ENCODE results near the gene SPC25.

SPC25 gene

DNA sequence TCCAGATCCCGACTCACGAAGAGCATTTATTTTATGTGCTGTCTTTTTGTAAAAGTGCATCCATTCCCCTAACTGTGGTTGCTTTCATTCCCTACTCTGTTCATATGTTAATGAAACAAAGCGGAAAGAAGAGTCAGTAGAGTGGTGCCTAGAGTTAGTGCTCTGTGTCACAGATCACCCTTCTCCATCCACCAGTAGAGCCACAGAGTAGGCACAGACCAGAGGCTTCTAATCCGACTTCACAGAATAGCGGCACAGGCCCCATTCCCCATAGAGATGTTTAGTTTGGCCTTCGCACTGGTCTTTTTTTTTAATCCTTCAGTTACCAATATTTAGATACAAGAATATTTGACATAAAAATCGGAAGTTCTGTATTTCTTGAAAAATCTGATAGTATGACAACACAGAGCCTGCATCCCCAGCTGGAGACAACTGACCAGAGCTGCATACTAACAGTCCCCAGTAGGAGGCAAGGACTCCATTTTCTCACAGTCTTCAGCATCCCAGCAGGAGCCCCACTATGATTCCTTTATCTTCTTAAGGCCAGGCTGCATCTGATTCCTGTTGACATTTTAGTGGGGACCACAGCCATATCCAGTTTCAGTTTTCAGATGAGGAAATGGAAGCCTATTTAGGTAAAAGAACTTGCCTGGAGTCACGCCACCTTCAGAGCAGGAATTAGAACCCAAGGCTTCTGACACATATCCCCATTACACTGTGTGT, 17.9 kb upstream of the SPC25 start:
- no peaks in the 10 kb centered on the region for H4K20me1 ChIP-seq (ENCODE audit: insufficient read depth, low read length)
- H3K9me3 ChIP-seq (ENCODE audit: insufficient read depth, low read length, severe bottlenecking), result no peaks in the 10 kb centered on the region
- no peak overlapping the region for H3K4me3 ChIP-seq (ENCODE audit: low read depth in 1 of 2, low read length in 2 of 2)
- H3K79me2 ChIP-seq (ENCODE audit: insufficient read depth, low read length), result no peaks in the 10 kb centered on the region
- no peaks in the 10 kb centered on the region for H3K4me1 ChIP-seq (ENCODE audit: insufficient read depth, low read length)
- no peaks in the 10 kb centered on the region for H3K36me3 ChIP-seq (ENCODE audit: insufficient read depth, low read length)
- ATAC-seq (ENCODE audit: insufficient read depth, low read depth), result no peak
- no peak overlapping the region for H3K9ac ChIP-seq (ENCODE audit: low read depth, low read length)
- TF ChIP-seq EZH2 (IDR thresholded peaks at IDR 0.05; ENCODE audit: borderline replicate concordance, low read depth, low read length, severe bottlenecking), result no peak
- TF ChIP-seq, protein P1, sequence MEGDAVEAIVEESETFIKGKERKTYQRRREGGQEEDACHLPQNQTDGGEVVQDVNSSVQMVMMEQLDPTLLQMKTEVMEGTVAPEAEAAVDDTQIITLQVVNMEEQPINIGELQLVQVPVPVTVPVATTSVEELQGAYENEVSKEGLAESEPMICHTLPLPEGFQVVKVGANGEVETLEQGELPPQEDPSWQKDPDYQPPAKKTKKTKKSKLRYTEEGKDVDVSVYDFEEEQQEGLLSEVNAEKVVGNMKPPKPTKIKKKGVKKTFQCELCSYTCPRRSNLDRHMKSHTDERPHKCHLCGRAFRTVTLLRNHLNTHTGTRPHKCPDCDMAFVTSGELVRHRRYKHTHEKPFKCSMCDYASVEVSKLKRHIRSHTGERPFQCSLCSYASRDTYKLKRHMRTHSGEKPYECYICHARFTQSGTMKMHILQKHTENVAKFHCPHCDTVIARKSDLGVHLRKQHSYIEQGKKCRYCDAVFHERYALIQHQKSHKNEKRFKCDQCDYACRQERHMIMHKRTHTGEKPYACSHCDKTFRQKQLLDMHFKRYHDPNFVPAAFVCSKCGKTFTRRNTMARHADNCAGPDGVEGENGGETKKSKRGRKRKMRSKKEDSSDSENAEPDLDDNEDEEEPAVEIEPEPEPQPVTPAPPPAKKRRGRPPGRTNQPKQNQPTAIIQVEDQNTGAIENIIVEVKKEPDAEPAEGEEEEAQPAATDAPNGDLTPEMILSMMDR (IDR thresholded peaks at IDR 0.05; ENCODE audit: borderline replicate concordance, extremely low read depth, low read length, poor library complexity, severe bottlenecking), result no peak
- no peak overlapping the region for H2AFZ ChIP-seq (ENCODE audit: low read depth, low read length)
- no peak for DNase-seq
- no peak overlapping the region for H3K4me2 ChIP-seq (ENCODE audit: insufficient read depth, low read length)
- H3K27me3 ChIP-seq (ENCODE audit: insufficient read depth, low read length, poor library complexity), result peaks cover 3% of the 10 kb centered on the region
- no peak overlapping the region for H3K27ac ChIP-seq (ENCODE audit: low read length)

DNA sequence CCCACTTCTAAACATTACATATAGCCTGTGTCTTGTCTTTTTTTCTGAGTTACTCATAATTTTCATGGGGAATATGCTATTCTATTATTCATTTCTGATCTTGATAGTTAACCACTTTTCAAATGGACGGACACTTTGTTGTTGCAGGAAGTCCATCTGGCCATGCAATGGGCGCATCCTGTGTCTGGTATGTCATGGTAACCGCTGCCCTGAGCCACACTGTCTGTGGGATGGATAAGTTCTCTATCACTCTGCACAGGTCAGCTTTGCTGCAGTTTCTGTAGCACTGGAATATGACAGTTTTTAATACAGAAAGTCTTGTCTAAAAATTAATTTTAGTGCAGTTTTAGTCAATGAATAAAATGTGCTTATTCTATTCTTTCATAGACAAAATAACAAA, 14.1 kb upstream of the SPC25 start:
- H3K27me3 ChIP-seq (ENCODE audit: insufficient read depth, low read length, poor library complexity), result peaks cover 3% of the 10 kb centered on the region
- ATAC-seq (ENCODE audit: insufficient read depth, low read depth), result no peak

DNA sequence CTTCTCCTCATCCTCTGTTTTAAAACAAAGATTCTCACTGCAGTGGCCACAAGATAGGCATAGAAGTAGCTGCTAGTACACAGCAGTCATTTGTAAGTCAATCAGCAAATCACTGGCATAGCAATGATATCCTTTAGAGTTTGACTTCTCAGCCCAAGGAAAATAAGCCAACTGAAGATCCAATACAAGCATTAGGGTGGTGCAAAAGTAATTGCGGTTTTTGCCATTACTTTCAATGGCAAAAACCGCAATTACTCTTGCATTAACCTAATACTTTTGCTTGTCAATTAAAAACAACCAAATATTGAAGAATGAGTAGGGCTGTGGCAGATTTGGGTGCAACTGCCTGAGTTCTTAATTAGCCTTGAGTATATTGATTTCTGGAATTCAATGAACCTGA, 13.7 kb upstream of the SPC25 start:
- Histone ChIP-seq H3K9me3 (ENCODE audit: insufficient read depth, low read length, severe bottlenecking) (no peaks in the 10 kb centered on the region), H3K27ac (ENCODE audit: low read length) (no peak overlapping the region), H4K20me1 (ENCODE audit: insufficient read depth, low read length) (no peaks in the 10 kb centered on the region), H3K4me3 (ENCODE audit: low read depth in 1 of 2, low read length in 2 of 2) (no peak overlapping the region), H2AFZ (ENCODE audit: low read depth, low read length) (no peak overlapping the region), H3K79me2 (ENCODE audit: insufficient read depth, low read length) (no peaks in the 10 kb centered on the region), H3K27me3 (ENCODE audit: insufficient read depth, low read length, poor library complexity) (peaks cover 3% of the 10 kb centered on the region), H3K4me2 (ENCODE audit: insufficient read depth, low read length) (no peak overlapping the region), H3K36me3 (ENCODE audit: insufficient read depth, low read length) (no peaks in the 10 kb centered on the region), H3K9ac (ENCODE audit: low read depth, low read length) (no peak overlapping the region), H3K4me1 (ENCODE audit: insufficient read depth, low read length) (no peaks in the 10 kb centered on the region)
- DNase-seq, result no peak
- no peak for TF ChIP-seq EZH2 (IDR thresholded peaks at IDR 0.05; ENCODE audit: borderline replicate concordance, low read depth, low read length, severe bottlenecking)
- TF ChIP-seq, protein P1 (IDR thresholded peaks at IDR 0.05; ENCODE audit: borderline replicate concordance, extremely low read depth, low read length, poor library complexity, severe bottlenecking), result no peak
- ATAC-seq (ENCODE audit: insufficient read depth, low read depth), result no peak

More for the DNA sequence above, 14.1 kb upstream of the SPC25 start:
- no peak overlapping the region for H3K9ac ChIP-seq (ENCODE audit: low read depth, low read length)
- DNase-seq, result no peak
- no peak overlapping the region for H2AFZ ChIP-seq (ENCODE audit: low read depth, low read length)
- H3K36me3 ChIP-seq (ENCODE audit: insufficient read depth, low read length), result no peaks in the 10 kb centered on the region
- TF ChIP-seq EZH2 (IDR thresholded peaks at IDR 0.05; ENCODE audit: borderline replicate concordance, low read depth, low read length, severe bottlenecking), result no peak
- TF ChIP-seq, protein P1 (IDR thresholded peaks at IDR 0.05; ENCODE audit: borderline replicate concordance, extremely low read depth, low read length, poor library complexity, severe bottlenecking), result no peak
- no peaks in the 10 kb centered on the region for H3K4me1 ChIP-seq (ENCODE audit: insufficient read depth, low read length)
- H3K79me2 ChIP-seq (ENCODE audit: insufficient read depth, low read length), result no peaks in the 10 kb centered on the region
- H3K9me3 ChIP-seq (ENCODE audit: insufficient read depth, low read length, severe bottlenecking), result no peaks in the 10 kb centered on the region
- H3K4me3 ChIP-seq (ENCODE audit: low read depth in 1 of 2, low read length in 2 of 2), result no peak overlapping the region
- no peak overlapping the region for H3K27ac ChIP-seq (ENCODE audit: low read length)
- no peaks in the 10 kb centered on the region for H4K20me1 ChIP-seq (ENCODE audit: insufficient read depth, low read length)
- H3K4me2 ChIP-seq (ENCODE audit: insufficient read depth, low read length), result no peak overlapping the region

All from DND-41 (cell line).